Uterus (tissue), 2 donors: ENCODE data around the gene FARS2.

Source experiments
- CTCF ChIP-seq, 4 experiments: fragments of 200-600 bp in 2 of 4; fragments of 450-650 bp in 2 of 4; sonication (generic) in 2 of 4; IDR thresholded peaks; one replicate each; pipeline ENCODE4 v1.5.1; 2016 to 2019; ENCODE audit warnings: antibody characterized with exemption in 4 of 4, mild to moderate bottlenecking in 2 of 4, moderate library complexity in 1 of 4
- POLR2A ChIP-seq, 2 donors: fragments of 450-650 bp; IDR thresholded peaks; one replicate each; pipeline ENCODE4 v1.6.1; 2016; ENCODE audit warnings: antibody characterized with exemption in 2 of 2, mild to moderate bottlenecking in 1 of 2, moderate library complexity in 1 of 2

GRCh38 chr6:5731435-5731834, 470.1 kb downstream of the FARS2 start:
- TF ChIP-seq CTCF (IDR thresholded peaks at IDR 0.05): no peak
- no peak for TF ChIP-seq POLR2A (IDR thresholded peaks at IDR 0.05)
